Measurements from ENCODE around the gene TOMT.

DNA sequence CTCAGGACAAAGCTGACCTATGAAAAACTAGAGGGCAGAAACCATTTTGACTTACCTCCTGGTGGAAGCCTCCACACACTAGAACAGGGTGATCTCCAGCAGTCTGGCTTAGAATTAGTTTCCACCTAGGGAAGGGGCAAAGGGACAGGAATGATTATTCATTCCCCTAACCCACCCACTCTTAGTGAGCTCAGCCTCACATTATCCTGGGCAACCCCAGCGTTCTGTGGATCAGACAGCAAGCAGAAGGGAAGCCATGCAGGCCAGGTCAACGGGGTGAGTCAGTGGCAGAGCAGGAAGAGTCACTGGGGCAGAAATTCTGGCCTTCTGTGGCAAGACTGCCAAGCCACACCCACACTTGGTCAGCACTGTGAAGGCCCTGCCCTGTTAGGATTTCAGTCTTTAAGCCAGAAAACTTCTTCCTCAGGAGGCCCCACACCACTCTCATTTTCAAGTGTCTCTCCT, 35.9 kb upstream of the TOMT start:
- TF ChIP-seq EZH2 (IDR thresholded peaks at IDR 0.05; ENCODE audit: borderline replicate concordance, insufficient read depth, low read depth, low read length, poor library complexity, severe bottlenecking) = no peak
- TF ChIP-seq, protein P1, sequence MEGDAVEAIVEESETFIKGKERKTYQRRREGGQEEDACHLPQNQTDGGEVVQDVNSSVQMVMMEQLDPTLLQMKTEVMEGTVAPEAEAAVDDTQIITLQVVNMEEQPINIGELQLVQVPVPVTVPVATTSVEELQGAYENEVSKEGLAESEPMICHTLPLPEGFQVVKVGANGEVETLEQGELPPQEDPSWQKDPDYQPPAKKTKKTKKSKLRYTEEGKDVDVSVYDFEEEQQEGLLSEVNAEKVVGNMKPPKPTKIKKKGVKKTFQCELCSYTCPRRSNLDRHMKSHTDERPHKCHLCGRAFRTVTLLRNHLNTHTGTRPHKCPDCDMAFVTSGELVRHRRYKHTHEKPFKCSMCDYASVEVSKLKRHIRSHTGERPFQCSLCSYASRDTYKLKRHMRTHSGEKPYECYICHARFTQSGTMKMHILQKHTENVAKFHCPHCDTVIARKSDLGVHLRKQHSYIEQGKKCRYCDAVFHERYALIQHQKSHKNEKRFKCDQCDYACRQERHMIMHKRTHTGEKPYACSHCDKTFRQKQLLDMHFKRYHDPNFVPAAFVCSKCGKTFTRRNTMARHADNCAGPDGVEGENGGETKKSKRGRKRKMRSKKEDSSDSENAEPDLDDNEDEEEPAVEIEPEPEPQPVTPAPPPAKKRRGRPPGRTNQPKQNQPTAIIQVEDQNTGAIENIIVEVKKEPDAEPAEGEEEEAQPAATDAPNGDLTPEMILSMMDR (IDR thresholded peaks at IDR 0.05) = no peak
